GM12878 (cell line): ENCODE data around the gene ADAMTS1.

Experiments used
- BMI1 ChIP-seq: fragments of 450-650 bp; IDR thresholded peaks from 2 replicates; pipeline ENCODE4 v1.6.1; 2016; ENCODE audit warnings: mild to moderate bottlenecking, moderate library complexity, borderline replicate concordance
- CEBPB ChIP-seq, 2 experiments: fragments of 150-350 bp in 1 of 2; IDR thresholded peaks; 2 replicates each; pipeline ENCODE4 v1.6.1; 2012 to 2014; ENCODE audit warnings: low read depth in 2 of 2, low read length in 2 of 2, borderline replicate concordance in 1 of 2, inconsistent platforms in 1 of 2
- CTCF ChIP-seq, 3 experiments: IDR thresholded peaks in 2 of 3; conservative IDR thresholded peaks in 1 of 3; 2 replicates each; pipeline ENCODE4 v1.5.1; 2011; ENCODE audit warnings: low read depth in 3 of 3, low read length in 3 of 3, mild to moderate bottlenecking in 3 of 3, control low read depth in 2 of 3, moderate library complexity in 2 of 3, inconsistent platforms in 1 of 3, mixed read lengths in 1 of 3; ENCODE audit not compliant: control insufficient read depth in 2 of 3, insufficient read depth in 1 of 3; ENCODE audit errors: extremely low read depth in 1 of 3
- EGR1 ChIP-seq, 2 experiments: IDR thresholded peaks; 1 replicate in 1 of 2; 2 replicates in 1 of 2; pipeline ENCODE4 v1.6.1; 2011 to 2012; ENCODE audit warnings: low read depth in 2 of 2, low read length in 2 of 2, borderline replicate concordance in 1 of 2, mild to moderate bottlenecking in 1 of 2, moderate library complexity in 1 of 2
- MLLT1 ChIP-seq: fragments of 450-650 bp; IDR thresholded peaks from 2 replicates; pipeline ENCODE4 v1.6.1; 2016; ENCODE audit warnings: mild to moderate bottlenecking
- RAD21 ChIP-seq: IDR thresholded peaks from 2 replicates; pipeline ENCODE4 v1.6.1; 2011; ENCODE audit warnings: mild to moderate bottlenecking, low read depth, low read length, moderate library complexity; ENCODE audit not compliant: insufficient read depth
- RB1 ChIP-seq: fragments of 450-650 bp; formaldehyde crosslinking; IDR thresholded peaks from 2 replicates; pipeline ENCODE4 v1.6.1; 2017; ENCODE audit warnings: mild to moderate bottlenecking, borderline replicate concordance
- SUZ12 ChIP-seq: fragments of 200-600 bp; sonication (generic); IDR thresholded peaks from one replicate; pipeline ENCODE4 v1.6.1; 2018; ENCODE audit warnings: antibody characterized with exemption, mild to moderate bottlenecking; ENCODE audit not compliant: unreplicated experiment
- TCF12 ChIP-seq: IDR thresholded peaks from 2 replicates; pipeline ENCODE4 v1.6.1; 2011; ENCODE audit warnings: low read depth, mild to moderate bottlenecking, low read length
- TCF7 ChIP-seq: IDR thresholded peaks from 2 replicates; pipeline ENCODE4 v1.6.1; 2014; ENCODE audit warnings: antibody characterized with exemption, borderline replicate concordance
- ZBED1 ChIP-seq: IDR thresholded peaks from 2 replicates; pipeline ENCODE4 v1.6.1; 2016; ENCODE audit warnings: borderline replicate concordance
- ZSCAN29 ChIP-seq: fragments of 450-650 bp; IDR thresholded peaks from 2 replicates; pipeline ENCODE4 v1.6.1; 2017; ENCODE audit warnings: mild to moderate bottlenecking, moderate library complexity

- TF ChIP-seq CEBPB (IDR thresholded peaks at IDR 0.05; ENCODE audit: borderline replicate concordance in 1 of 2, low read depth in 2 of 2, low read length in 2 of 2) (no peak), CTCF (IDR thresholded peaks at IDR 0.05 in 2 of 3, conservative IDR thresholded peaks at IDR 0.05 in 1 of 3; ENCODE audit: control insufficient read depth in 2 of 3, extremely low read depth in 1 of 3, insufficient read depth in 1 of 3, low read depth in 3 of 3, low read length in 3 of 3) (no peak), TCF12 (no peak), MLLT1 (no peak), RB1 (no peak), EGR1 (IDR thresholded peaks at IDR 0.05; ENCODE audit: borderline replicate concordance in 1 of 2, low read depth in 2 of 2, low read length in 2 of 2) (no peak), RAD21 (no peak), ZBED1 (no peak), BMI1 (no peak), ZSCAN29 (no peak), TCF7 (no peak), SUZ12 (no peak)
Measured at GRCh38 chr21:26836528-26836927, 8.7 kb downstream of the ADAMTS1 start.
